ENCODE results near the gene SF3B2. TPM values are rescaled to one million over a fixed set of nuclear protein-coding genes. Genes with fewer than 3 reads are reported as not detected.

SF3B2 gene
- total RNA-seq, 6 donors from 2014 or later: 142 to 193 (median 173) TPM

DNA sequence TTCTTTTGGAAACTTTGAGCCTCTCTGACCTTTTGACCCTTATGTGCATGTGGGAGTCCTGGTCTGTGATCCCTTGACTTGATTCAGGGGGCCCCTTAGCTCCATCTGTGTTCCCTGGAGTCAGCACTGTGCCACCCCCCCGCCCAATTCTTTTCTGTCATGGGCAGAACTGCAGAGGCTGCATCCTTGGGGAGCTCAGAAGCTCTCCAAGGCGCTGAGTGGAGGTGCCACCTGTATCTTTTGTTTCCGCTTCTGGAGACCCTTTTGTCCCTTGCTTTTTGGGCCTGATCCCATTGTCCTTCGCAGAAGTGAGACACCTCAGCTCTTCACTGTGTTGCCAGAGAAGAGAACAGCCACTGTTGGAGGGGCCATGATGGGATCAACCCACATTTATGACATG is 15.5 kb downstream of the SF3B2 start:
- no peak for ATAC-seq (ENCODE audit: low FRiP score in 2 of 2)
- 84 to 96% methylated on average over 4 of the region's 4 CpGs for WGBS, 2 donors
- H3K9me3 ChIP-seq: no peaks in the 10 kb centered on the region
- H3K27ac ChIP-seq: peak overlapping the region in 3 of 4 donors; percentile 95 to 99 (median 97)
- no peak overlapping the region for H3K4me3 ChIP-seq
- H3K27me3 ChIP-seq: no peaks in the 10 kb centered on the region
- peaks cover 17 to 63% (median 52%) of the 10 kb centered on the region in 4 donors for H3K36me3 ChIP-seq
- no peak for DNase-seq
- TF ChIP-seq, protein P1, sequence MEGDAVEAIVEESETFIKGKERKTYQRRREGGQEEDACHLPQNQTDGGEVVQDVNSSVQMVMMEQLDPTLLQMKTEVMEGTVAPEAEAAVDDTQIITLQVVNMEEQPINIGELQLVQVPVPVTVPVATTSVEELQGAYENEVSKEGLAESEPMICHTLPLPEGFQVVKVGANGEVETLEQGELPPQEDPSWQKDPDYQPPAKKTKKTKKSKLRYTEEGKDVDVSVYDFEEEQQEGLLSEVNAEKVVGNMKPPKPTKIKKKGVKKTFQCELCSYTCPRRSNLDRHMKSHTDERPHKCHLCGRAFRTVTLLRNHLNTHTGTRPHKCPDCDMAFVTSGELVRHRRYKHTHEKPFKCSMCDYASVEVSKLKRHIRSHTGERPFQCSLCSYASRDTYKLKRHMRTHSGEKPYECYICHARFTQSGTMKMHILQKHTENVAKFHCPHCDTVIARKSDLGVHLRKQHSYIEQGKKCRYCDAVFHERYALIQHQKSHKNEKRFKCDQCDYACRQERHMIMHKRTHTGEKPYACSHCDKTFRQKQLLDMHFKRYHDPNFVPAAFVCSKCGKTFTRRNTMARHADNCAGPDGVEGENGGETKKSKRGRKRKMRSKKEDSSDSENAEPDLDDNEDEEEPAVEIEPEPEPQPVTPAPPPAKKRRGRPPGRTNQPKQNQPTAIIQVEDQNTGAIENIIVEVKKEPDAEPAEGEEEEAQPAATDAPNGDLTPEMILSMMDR (IDR thresholded peaks at IDR 0.05): no peak
- H3K4me1 ChIP-seq: peaks cover 30 to 40% (median 31%) of the 10 kb centered on the region in 4 donors

GRCh38 chr11:66068154-66068821 is 16.1 kb downstream of the SF3B2 start:
- Histone ChIP-seq H3K27ac (peak overlapping the region; percentile 93 to 99 (median 96)), H3K4me3 (no peak overlapping the region), H3K4me1 (peaks cover 30 to 42% (median 34%) of the 10 kb centered on the region in 4 donors), H3K9me3 (no peaks in the 10 kb centered on the region), H3K27me3 (no peaks in the 10 kb centered on the region), H3K36me3 (peaks cover 12 to 56% (median 46%) of the 10 kb centered on the region in 4 donors)
- 53 to 54% methylated on average over 12 to 17 of the region's 17 CpGs for WGBS, 2 donors
- no peak for TF ChIP-seq POLR2A (IDR thresholded peaks at IDR 0.05)
- TF ChIP-seq, protein P1 (IDR thresholded peaks at IDR 0.05): peak; percentile 81 to 89 (median 84)
- DNase-seq (peak; percentile 59 to 74), ATAC-seq (ENCODE audit: low FRiP score in 2 of 2) (peak; percentile 55 to 86)

DNA sequence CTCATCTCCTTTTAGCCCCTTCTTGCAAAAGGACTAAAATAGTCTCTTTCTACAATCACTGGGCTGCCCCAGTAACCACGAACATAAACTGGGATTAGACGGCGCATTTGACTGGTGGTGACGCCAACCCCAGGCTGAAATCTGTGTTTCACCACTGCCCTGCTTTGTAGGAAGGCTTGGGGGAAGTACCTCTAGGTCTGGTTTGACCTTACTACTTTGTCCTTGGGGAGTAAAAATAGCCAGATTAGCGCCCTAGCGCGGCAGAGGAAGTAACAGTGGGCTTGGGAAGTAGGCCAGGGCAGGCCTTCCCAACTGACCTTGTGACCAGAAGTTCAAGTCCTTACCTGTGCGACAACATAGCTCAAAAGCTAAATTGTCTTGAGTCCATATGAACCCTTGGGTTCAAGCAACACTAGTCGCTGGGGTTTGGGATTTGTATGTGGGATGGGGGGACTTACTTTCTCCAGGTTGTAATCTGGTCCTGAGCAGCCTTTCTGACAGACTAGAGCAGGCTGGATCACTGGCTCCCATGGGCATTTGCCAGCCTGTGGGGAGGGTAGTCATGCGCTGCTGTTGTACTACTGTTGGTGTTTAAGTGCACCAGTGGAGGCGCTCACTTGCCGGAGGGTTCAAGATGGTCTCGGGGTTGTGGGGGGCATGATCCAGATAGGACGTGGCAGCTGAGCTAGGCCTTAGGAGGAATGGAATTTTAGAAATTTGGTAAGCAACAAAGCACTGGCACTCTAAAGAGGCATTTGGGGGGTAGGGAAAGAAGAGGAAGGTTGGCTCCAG is 17.0 kb downstream of the SF3B2 start:
- H3K36me3 ChIP-seq: peaks cover 5 to 52% (median 37%) of the 10 kb centered on the region in 4 donors
- DNase-seq (peak in 1 of 2 donors; percentile 66), ATAC-seq (ENCODE audit: low FRiP score in 2 of 2) (peak; percentile 9 to 17)
- H3K27me3 ChIP-seq: no peaks in the 10 kb centered on the region
- peaks cover 30 to 42% (median 34%) of the 10 kb centered on the region in 4 donors for H3K4me1 ChIP-seq
- WGBS, 2 donors: 39 to 42% methylated on average over 12 to 14 of the region's 14 CpGs
- H3K4me3 ChIP-seq: peak overlapping the region in 3 of 4 donors; percentile 96 to 100 (median 98)
- TF ChIP-seq EP300 (IDR thresholded peaks at IDR 0.05) (no peak), POLR2A (IDR thresholded peaks at IDR 0.05) (no peak), POLR2AphosphoS5 (IDR thresholded peaks at IDR 0.05) (no peak)
- TF ChIP-seq, protein P1 (IDR thresholded peaks at IDR 0.05): no peak
- H3K27ac ChIP-seq: peak overlapping the region; percentile 93 to 99 (median 96)
- no peaks in the 10 kb centered on the region for H3K9me3 ChIP-seq

GRCh38 chr11:66069715-66070603 is 17.8 kb downstream of the SF3B2 start, which contains the start of gene PACS1:
Gene PACS1 (plus strand): TSS chr11:66070272. CDS start chr11:66070487, 215 bp downstream.
- peak within 1 kb of the TSS; percentile 93 to 99 (median 96) for H3K27ac ChIP-seq
- no peaks in the 10 kb centered on the region for H3K27me3 ChIP-seq
- WGBS, 2 donors: 0 to 1% methylated on average over 8 to 43 of the region's 120 CpGs
- peaks cover 30 to 42% (median 34%) of the 10 kb centered on the region in 4 donors for H3K4me1 ChIP-seq
- H3K4me3 ChIP-seq: peak within 1 kb of the TSS; percentile 48 to 100 (median 97)
- no peaks in the 10 kb centered on the region for H3K9me3 ChIP-seq
- ATAC-seq (ENCODE audit: low FRiP score in 2 of 2) (peak; percentile 86 to 92), DNase-seq (peak; percentile 76 to 97)
- TF ChIP-seq, protein P1 (IDR thresholded peaks at IDR 0.05): peak in 4 of 6 experiments; percentile 48 to 83 (median 70)
- TF ChIP-seq POLR2A (IDR thresholded peaks at IDR 0.05) (peak in 3 of 4 donors; percentile 37 to 69 (median 54)), EP300 (IDR thresholded peaks at IDR 0.05) (peak in 1 of 4 donors; percentile 24), POLR2AphosphoS5 (IDR thresholded peaks at IDR 0.05) (peak in 1 of 2 donors; percentile 59)
- peaks cover 8 to 49% (median 32%) of the 10 kb centered on the region in 4 donors for H3K36me3 ChIP-seq

Measured in upper lobe of left lung (tissue), 6 donors.